ENCODE results near the gene CDC123.

DNA sequence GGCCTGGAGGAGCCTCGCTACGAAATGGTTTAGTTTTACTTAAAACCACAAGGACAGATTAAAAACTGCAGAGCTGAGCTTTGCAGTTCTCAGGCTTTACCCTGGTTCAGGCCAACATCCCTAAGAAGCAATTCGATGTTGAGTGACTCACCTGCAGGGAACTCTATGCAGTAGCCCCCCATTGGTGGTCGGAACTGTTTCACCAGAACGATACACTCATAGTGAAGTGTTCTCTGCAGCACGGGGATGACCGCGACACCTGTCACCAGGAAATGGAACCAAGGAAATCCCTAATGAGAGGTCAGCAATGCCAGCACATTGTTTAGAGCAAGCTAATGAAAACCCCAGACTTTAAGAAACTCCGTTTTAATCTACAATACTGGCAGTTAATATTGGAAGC is 18.3 kb upstream of the CDC123 start:
- TF ChIP-seq, protein P1, sequence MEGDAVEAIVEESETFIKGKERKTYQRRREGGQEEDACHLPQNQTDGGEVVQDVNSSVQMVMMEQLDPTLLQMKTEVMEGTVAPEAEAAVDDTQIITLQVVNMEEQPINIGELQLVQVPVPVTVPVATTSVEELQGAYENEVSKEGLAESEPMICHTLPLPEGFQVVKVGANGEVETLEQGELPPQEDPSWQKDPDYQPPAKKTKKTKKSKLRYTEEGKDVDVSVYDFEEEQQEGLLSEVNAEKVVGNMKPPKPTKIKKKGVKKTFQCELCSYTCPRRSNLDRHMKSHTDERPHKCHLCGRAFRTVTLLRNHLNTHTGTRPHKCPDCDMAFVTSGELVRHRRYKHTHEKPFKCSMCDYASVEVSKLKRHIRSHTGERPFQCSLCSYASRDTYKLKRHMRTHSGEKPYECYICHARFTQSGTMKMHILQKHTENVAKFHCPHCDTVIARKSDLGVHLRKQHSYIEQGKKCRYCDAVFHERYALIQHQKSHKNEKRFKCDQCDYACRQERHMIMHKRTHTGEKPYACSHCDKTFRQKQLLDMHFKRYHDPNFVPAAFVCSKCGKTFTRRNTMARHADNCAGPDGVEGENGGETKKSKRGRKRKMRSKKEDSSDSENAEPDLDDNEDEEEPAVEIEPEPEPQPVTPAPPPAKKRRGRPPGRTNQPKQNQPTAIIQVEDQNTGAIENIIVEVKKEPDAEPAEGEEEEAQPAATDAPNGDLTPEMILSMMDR (conservative IDR thresholded peaks at IDR 0.05 in 1 of 2, IDR thresholded peaks at IDR 0.05 in 1 of 2; ENCODE audit: extremely low read depth in 1 of 2, insufficient read depth in 1 of 2, low read depth in 1 of 2, low read length in 2 of 2), result no peak
- TF ChIP-seq EZH2 (IDR thresholded peaks at IDR 0.05; ENCODE audit: borderline replicate concordance, low read length), result no peak
